Measurements from ENCODE around the gene IL9. TPM values are rescaled to one million over a fixed set of nuclear protein-coding genes. Genes with fewer than 3 reads are reported as not detected.
"Not testable (repeated sequence)": the region's sequence is repeated elsewhere in the genome, so short reads cannot be mapped to it uniquely, and the experiment has no call there.

IL9 gene
- total RNA-seq, 1 donor from 2014 or later = not detected

- H3K4me3 Mint-ChIP-seq = no peak overlapping the region
- DNase-seq (ENCODE audit: low spot score in 2 of 2, unreplicated experiment in 2 of 2) = no peak
- peaks cover 2% of the 10 kb centered on the region for H3K9me3 Mint-ChIP-seq
- no peak overlapping the region for H3K27ac Mint-ChIP-seq
- no peak for TF ChIP-seq CTCF (IDR thresholded peaks at IDR 0.05; ENCODE audit: unreplicated experiment)
- H3K27me3 Mint-ChIP-seq (ENCODE audit: low read depth) = peaks cover 8% of the 10 kb centered on the region
- H3K4me1 Mint-ChIP-seq = no peaks in the 10 kb centered on the region
- H3K36me3 Mint-ChIP-seq = peaks cover 1% of the 10 kb centered on the region
Observed at GRCh38 chr5:135862744-135863143, 32.9 kb downstream of the IL9 start.

GRCh38 chr5:135862086-135862485 is 33.6 kb downstream of the IL9 start:
- H3K4me3 Mint-ChIP-seq = no peak overlapping the region
- peaks cover 1% of the 10 kb centered on the region for H3K36me3 Mint-ChIP-seq
- no peak for DNase-seq (ENCODE audit: low spot score in 2 of 2, unreplicated experiment in 2 of 2)
- H3K27me3 Mint-ChIP-seq (ENCODE audit: low read depth) = peaks cover 10% of the 10 kb centered on the region
- no peak overlapping the region for H3K27ac Mint-ChIP-seq
- H3K4me1 Mint-ChIP-seq = no peaks in the 10 kb centered on the region
- H3K9me3 Mint-ChIP-seq = peaks cover 2% of the 10 kb centered on the region
- no peak for TF ChIP-seq CTCF (IDR thresholded peaks at IDR 0.05; ENCODE audit: unreplicated experiment)

- peaks cover 1% of the 10 kb centered on the region for H3K36me3 Mint-ChIP-seq
- H3K9me3 Mint-ChIP-seq = peaks cover 2% of the 10 kb centered on the region
- no peaks in the 10 kb centered on the region for H3K4me1 Mint-ChIP-seq
- no peak for DNase-seq (ENCODE audit: low spot score in 2 of 2, unreplicated experiment in 2 of 2)
- H3K4me3 Mint-ChIP-seq = no peak overlapping the region
- H3K27me3 Mint-ChIP-seq (ENCODE audit: low read depth) = peaks cover 14% of the 10 kb centered on the region
- no peak for TF ChIP-seq CTCF (IDR thresholded peaks at IDR 0.05; ENCODE audit: unreplicated experiment)
- no peak overlapping the region for H3K27ac Mint-ChIP-seq
Observed at GRCh38 chr5:135861641-135862040, 34.0 kb downstream of the IL9 start.

- H3K27ac Mint-ChIP-seq = no peak overlapping the region
- DNase-seq (ENCODE audit: low spot score in 2 of 2, unreplicated experiment in 2 of 2) = no peak
- H3K4me1 Mint-ChIP-seq = no peaks in the 10 kb centered on the region
- no peak for TF ChIP-seq CTCF (IDR thresholded peaks at IDR 0.05; ENCODE audit: unreplicated experiment)
- no peak overlapping the region for H3K4me3 Mint-ChIP-seq
- peaks cover 17% of the 10 kb centered on the region for H3K27me3 Mint-ChIP-seq (ENCODE audit: low read depth)
- peaks cover 5% of the 10 kb centered on the region for H3K9me3 Mint-ChIP-seq
- H3K36me3 Mint-ChIP-seq = no peaks in the 10 kb centered on the region
Observed at GRCh38 chr5:135859641-135860040, 36.0 kb downstream of the IL9 start.

GRCh38 chr5:135859186-135859585 is 36.5 kb downstream of the IL9 start:
- not testable (repeated sequence) for H3K27ac Mint-ChIP-seq; H3K36me3 Mint-ChIP-seq; H3K4me1 Mint-ChIP-seq; DNase-seq (ENCODE audit: low spot score in 2 of 2, unreplicated experiment in 2 of 2); H3K9me3 Mint-ChIP-seq; H3K4me3 Mint-ChIP-seq
- peaks cover 17% of the 10 kb centered on the region for H3K27me3 Mint-ChIP-seq (ENCODE audit: low read depth)

- no peak overlapping the region for H3K27ac Mint-ChIP-seq
- H3K4me3 Mint-ChIP-seq = no peak overlapping the region
- H3K27me3 Mint-ChIP-seq (ENCODE audit: low read depth) = peaks cover 13% of the 10 kb centered on the region
- TF ChIP-seq CTCF (IDR thresholded peaks at IDR 0.05; ENCODE audit: unreplicated experiment) = no peak
- H3K9me3 Mint-ChIP-seq = peaks cover 21% of the 10 kb centered on the region
- H3K36me3 Mint-ChIP-seq = peaks cover 9% of the 10 kb centered on the region
- DNase-seq (ENCODE audit: low spot score in 2 of 2, unreplicated experiment in 2 of 2) = no peak
- no peaks in the 10 kb centered on the region for H3K4me1 Mint-ChIP-seq
Observed at GRCh38 chr5:135857630-135858311, 37.9 kb downstream of the IL9 start.
